Measurements from ENCODE around the gene NDOR1. TPM values are rescaled to one million over a fixed set of nuclear protein-coding genes. Genes with fewer than 3 reads are reported as not detected.
"Not testable (repeated sequence)": the region's sequence is repeated elsewhere in the genome, so short reads cannot be mapped to it uniquely, and the experiment has no call there.

The NDOR1 gene
- total and polyA plus RNA-seq, 7 donors = 1.5 to 6.3 (median 4.3) TPM

GRCh38 chr9:137262173-137262908 lies 56.8 kb downstream of the NDOR1 start:
- peak; percentile 53 for TF ChIP-seq CTCF (IDR thresholded peaks at IDR 0.05)
- intact Hi-C loops (cut with DNase I); H3K9me3 ChIP-seq; H3K27ac ChIP-seq; H3K27me3 ChIP-seq (ENCODE audit: insufficient read depth in 3 of 3, low read length in 2 of 3); H3K4me3 ChIP-seq; H3K4me1 ChIP-seq: not testable (repeated sequence)
- peak; percentile 34 to 69 for DNase-seq
- peak in 2 of 4 donors; percentile 2 to 68 for ATAC-seq
- peaks cover 4 to 62% of the 10 kb centered on the region in 2 donors for H3K36me3 ChIP-seq (ENCODE audit: insufficient read depth in 1 of 2, low read depth in 1 of 2)
- 29 to 34% (median 31%) methylated on average over 14 to 15 of the region's 15 CpGs for WGBS, 3 donors

- Histone ChIP-seq H3K4me1 (peaks cover 9% of the 10 kb centered on the region), H3K27ac (no peak overlapping the region), H3K4me3 (no peak overlapping the region), H3K27me3 (ENCODE audit: insufficient read depth in 3 of 3, low read length in 2 of 3) (no peaks in the 10 kb centered on the region), H3K9me3 (no peaks in the 10 kb centered on the region), H3K36me3 (ENCODE audit: insufficient read depth in 1 of 2, low read depth in 1 of 2) (peaks cover 4 to 62% of the 10 kb centered on the region in 2 donors)
- WGBS, 3 donors = 81 to 90% (median 87%) methylated on average over 24 of the region's 24 CpGs
- intact Hi-C loops (cut with DNase I) = no loop called here
- no peak for TF ChIP-seq CTCF (IDR thresholded peaks at IDR 0.05)
- DNase-seq (peak in 1 of 2 donors; percentile 15), ATAC-seq (peak; percentile 20 to 35 (median 28))
Measured at GRCh38 chr9:137262909-137263285, 57.4 kb downstream of the NDOR1 start.

- DNase-seq = peak in 1 of 2 donors; percentile 12
Measured at GRCh38 chr9:137263506-137263905, 58.0 kb downstream of the NDOR1 start.

GRCh38 chr9:137264067-137264466 lies 58.6 kb downstream of the NDOR1 start:
- peaks cover 15% of the 10 kb centered on the region for H3K4me1 ChIP-seq
- no peak overlapping the region for H3K27ac ChIP-seq
- peaks cover 4 to 50% of the 10 kb centered on the region in 2 donors for H3K36me3 ChIP-seq (ENCODE audit: insufficient read depth in 1 of 2, low read depth in 1 of 2)
- H3K9me3 ChIP-seq = no peaks in the 10 kb centered on the region
- intact Hi-C loops (cut with DNase I) = no loop called here
- H3K4me3 ChIP-seq = no peak overlapping the region
- DNase-seq (peak in 1 of 2 donors; percentile 13), ATAC-seq (no peak)
- no peaks in the 10 kb centered on the region for H3K27me3 ChIP-seq (ENCODE audit: insufficient read depth in 3 of 3, low read length in 2 of 3)
- TF ChIP-seq CTCF (IDR thresholded peaks at IDR 0.05) = no peak
- WGBS, 3 donors = 90 to 94% (median 92%) methylated on average over 22 of the region's 22 CpGs

More at GRCh38 chr9:137263506-137263905, 58.0 kb downstream of the NDOR1 start:
- 66 to 85% (median 76%) methylated on average over 9 to 10 of the region's 10 CpGs for WGBS, 3 donors
- Histone ChIP-seq H3K27me3 (ENCODE audit: insufficient read depth in 3 of 3, low read length in 2 of 3) (no peaks in the 10 kb centered on the region), H3K9me3 (no peaks in the 10 kb centered on the region), H3K4me3 (no peak overlapping the region), H3K4me1 (peaks cover 11% of the 10 kb centered on the region), H3K27ac (no peak overlapping the region), H3K36me3 (ENCODE audit: insufficient read depth in 1 of 2, low read depth in 1 of 2) (peaks cover 4 to 56% of the 10 kb centered on the region in 2 donors)
- no peak for TF ChIP-seq CTCF (IDR thresholded peaks at IDR 0.05)
- no peak for ATAC-seq
- intact Hi-C loops (cut with DNase I) = no loop called here
